Adrenal gland (tissue), 5 donors: Measurements from ENCODE around the gene HLA-DQB1.

Source experiments
- CTCF ChIP-seq, 6 experiments: fragments of 450-650 bp in 4 of 6; fragments of 200-600 bp in 2 of 6; sonication (generic) in 1 of 6; IDR thresholded peaks; 1 replicate in 5 of 6; 2 replicates in 1 of 6; pipeline versions ENCODE4 v1.5.1 to v1.8.0; 2016 to 2021; ENCODE audit warnings: antibody characterized with exemption in 6 of 6, mild to moderate bottlenecking in 2 of 6, moderate library complexity in 1 of 6
- POLR2A ChIP-seq, 2 donors: fragments of 450-650 bp; IDR thresholded peaks; one replicate each; pipeline ENCODE4 v1.6.1; 2017; ENCODE audit warnings: antibody characterized with exemption in 2 of 2, mild to moderate bottlenecking in 2 of 2, moderate library complexity in 1 of 2
- donor health status: DM: no; HTN: no; CAD: no.

- no peak for TF ChIP-seq CTCF (IDR thresholded peaks at IDR 0.05)
- no peak for TF ChIP-seq POLR2A (IDR thresholded peaks at IDR 0.05)
These were observed 41.9 kb downstream of the HLA-DQB1 start for GRCh38 chr6:32624565-32624964.
